ENCODE data around the gene COL7A1. TPM values are rescaled to one million over a fixed set of nuclear protein-coding genes. Genes with fewer than 3 reads are reported as not detected.

COL7A1 gene
- total RNA-seq, 1 experiment from 2014 or later, result 91.2 TPM

GRCh38 chr3:48588230-48588629 is 6.9 kb downstream of the COL7A1 start:
- CTCF ChIA-PET, result no interaction called here
- no peaks in the 10 kb centered on the region for H3K4me1 ChIP-seq (replicated peaks; ENCODE audit: insufficient read depth)
- no peaks in the 10 kb centered on the region for H3K9me2 ChIP-seq (ENCODE audit: insufficient read depth)
- no peak for DNase-seq
- BruUV-seq (replicated peaks), result no TSS peak
- H4K20me1 ChIP-seq (ENCODE audit: insufficient read depth), result no peaks in the 10 kb centered on the region
- H3K4me2 ChIP-seq, result no peak overlapping the region
- H3F3A ChIP-seq (ENCODE audit: insufficient read depth, low read depth), result no peaks in the 10 kb centered on the region
- H3K36me3 ChIP-seq (ENCODE audit: low read depth), result no peaks in the 10 kb centered on the region
- H2AFZ ChIP-seq, result no peak overlapping the region
- no peak overlapping the region for H3K4me3 ChIP-seq
- H3K79me2 ChIP-seq (ENCODE audit: low read depth), result peaks cover 6% of the 10 kb centered on the region; the same call in 1 of the 2 replicates
- H3K27ac ChIP-seq, result no peak overlapping the region
- POLR2A ChIA-PET (ENCODE audit: unreplicated experiment), result interaction anchor here (0.6 to 0.7 kb wide), 2 partner anchors 10 to 65 kb away, joined by 4 to 5 read pairs; no protein-coding TSS in a partner anchor
- intact Hi-C loops (cut with micrococcal nuclease; ENCODE audit: unreplicated experiment), result no loop called here
- no peaks in the 10 kb centered on the region for H3K9me3 ChIP-seq (ENCODE audit: insufficient read depth, low read depth)
- no peaks in the 10 kb centered on the region for H3K27me3 ChIP-seq (ENCODE audit: insufficient read depth, low read depth)
- TF ChIP-seq, protein P1, sequence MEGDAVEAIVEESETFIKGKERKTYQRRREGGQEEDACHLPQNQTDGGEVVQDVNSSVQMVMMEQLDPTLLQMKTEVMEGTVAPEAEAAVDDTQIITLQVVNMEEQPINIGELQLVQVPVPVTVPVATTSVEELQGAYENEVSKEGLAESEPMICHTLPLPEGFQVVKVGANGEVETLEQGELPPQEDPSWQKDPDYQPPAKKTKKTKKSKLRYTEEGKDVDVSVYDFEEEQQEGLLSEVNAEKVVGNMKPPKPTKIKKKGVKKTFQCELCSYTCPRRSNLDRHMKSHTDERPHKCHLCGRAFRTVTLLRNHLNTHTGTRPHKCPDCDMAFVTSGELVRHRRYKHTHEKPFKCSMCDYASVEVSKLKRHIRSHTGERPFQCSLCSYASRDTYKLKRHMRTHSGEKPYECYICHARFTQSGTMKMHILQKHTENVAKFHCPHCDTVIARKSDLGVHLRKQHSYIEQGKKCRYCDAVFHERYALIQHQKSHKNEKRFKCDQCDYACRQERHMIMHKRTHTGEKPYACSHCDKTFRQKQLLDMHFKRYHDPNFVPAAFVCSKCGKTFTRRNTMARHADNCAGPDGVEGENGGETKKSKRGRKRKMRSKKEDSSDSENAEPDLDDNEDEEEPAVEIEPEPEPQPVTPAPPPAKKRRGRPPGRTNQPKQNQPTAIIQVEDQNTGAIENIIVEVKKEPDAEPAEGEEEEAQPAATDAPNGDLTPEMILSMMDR (conservative IDR thresholded peaks at IDR 0.05), result no peak
- TF ChIP-seq EZH2 (IDR thresholded peaks at IDR 0.05; ENCODE audit: low read depth), result no peak

DNA sequence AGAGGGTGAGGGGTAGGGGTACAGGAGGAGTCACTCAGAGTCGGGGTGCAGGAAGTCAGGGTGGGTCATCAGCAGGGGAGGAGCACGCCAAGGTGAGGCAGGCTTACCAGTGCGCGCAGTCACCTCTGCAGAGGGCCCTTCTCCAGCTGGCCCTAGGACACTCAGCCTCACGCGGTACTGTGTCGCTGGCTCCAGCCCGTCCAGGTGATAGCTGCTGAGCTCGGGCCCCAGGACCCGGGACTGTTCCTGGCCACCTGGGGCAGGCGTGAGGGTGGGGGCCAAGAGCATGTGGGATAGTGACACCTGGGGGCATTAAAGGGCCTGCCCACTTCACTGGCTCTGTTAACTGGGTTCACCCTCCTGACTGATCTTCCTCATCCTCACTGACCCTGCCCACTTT is 7.4 kb downstream of the COL7A1 start:
- Histone ChIP-seq H3K27me3 (ENCODE audit: insufficient read depth, low read depth) (no peaks in the 10 kb centered on the region), H3K9me3 (ENCODE audit: insufficient read depth, low read depth) (no peaks in the 10 kb centered on the region), H2AFZ (no peak overlapping the region), H3K36me3 (ENCODE audit: low read depth) (no peaks in the 10 kb centered on the region), H3F3A (ENCODE audit: insufficient read depth, low read depth) (no peaks in the 10 kb centered on the region), H3K4me3 (no peak overlapping the region), H3K9me2 (ENCODE audit: insufficient read depth) (no peaks in the 10 kb centered on the region), H4K20me1 (ENCODE audit: insufficient read depth) (no peaks in the 10 kb centered on the region), H3K4me1 (replicated peaks; ENCODE audit: insufficient read depth) (no peaks in the 10 kb centered on the region), H3K79me2 (ENCODE audit: low read depth) (0 out of 2 replicates have a peak, but pooled peaks cover under 1% of the 10 kb centered on the region), H3K4me2 (no peak overlapping the region), H3K27ac (no peak overlapping the region)
- CTCF ChIA-PET, result no interaction called here
- BruUV-seq (replicated peaks), result no TSS peak
- DNase-seq, result no peak
- intact Hi-C loops (cut with micrococcal nuclease; ENCODE audit: unreplicated experiment), result no loop called here
- POLR2A ChIA-PET (ENCODE audit: unreplicated experiment), result interaction anchor here (0.6 kb wide), 1 partner anchor 11 kb away, joined by 4 read pairs; no protein-coding TSS in a partner anchor
- no peak for TF ChIP-seq EZH2 (IDR thresholded peaks at IDR 0.05; ENCODE audit: low read depth)
- TF ChIP-seq, protein P1 (conservative IDR thresholded peaks at IDR 0.05), result no peak

DNA sequence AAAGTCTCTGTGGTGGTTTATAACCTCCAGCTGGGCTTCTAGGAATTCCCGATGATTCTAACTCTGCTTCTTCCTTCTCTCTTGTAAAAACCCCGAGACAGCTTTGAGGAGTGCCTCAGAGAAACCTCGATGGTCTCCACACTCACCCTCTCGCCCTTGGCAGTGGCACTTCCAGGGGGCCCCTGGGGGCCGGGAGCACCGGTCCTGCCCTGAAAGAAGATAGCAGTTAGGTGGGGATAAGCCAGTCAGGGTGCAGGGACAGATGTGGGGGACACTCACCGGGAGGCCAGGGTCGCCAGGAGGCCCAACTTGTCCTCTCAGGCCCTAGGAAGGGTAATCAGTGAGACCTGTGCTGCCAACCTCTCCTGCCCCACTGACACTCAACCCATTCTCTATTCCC is 9.7 kb downstream of the COL7A1 start:
- Histone ChIP-seq H3K9me3 (ENCODE audit: insufficient read depth, low read depth) (no peaks in the 10 kb centered on the region), H3K4me3 (no peak overlapping the region), H3K27me3 (ENCODE audit: insufficient read depth, low read depth) (no peaks in the 10 kb centered on the region), H4K20me1 (ENCODE audit: insufficient read depth) (no peaks in the 10 kb centered on the region), H3K36me3 (ENCODE audit: low read depth) (no peaks in the 10 kb centered on the region), H3K4me2 (no peak overlapping the region), H3K4me1 (replicated peaks; ENCODE audit: insufficient read depth) (no peaks in the 10 kb centered on the region), H2AFZ (no peak overlapping the region), H3K27ac (no peak overlapping the region), H3K9me2 (ENCODE audit: insufficient read depth) (no peaks in the 10 kb centered on the region), H3K79me2 (ENCODE audit: low read depth) (no peaks in the 10 kb centered on the region), H3F3A (ENCODE audit: insufficient read depth, low read depth) (no peaks in the 10 kb centered on the region)
- CTCF ChIA-PET, result no interaction called here
- no peak for DNase-seq
- no peak for TF ChIP-seq EZH2 (IDR thresholded peaks at IDR 0.05; ENCODE audit: low read depth)
- TF ChIP-seq, protein P1 (conservative IDR thresholded peaks at IDR 0.05), result no peak
- intact Hi-C loops (cut with micrococcal nuclease; ENCODE audit: unreplicated experiment), result no loop called here
- POLR2A ChIA-PET (ENCODE audit: unreplicated experiment), result no interaction called here
- no TSS peak for BruUV-seq (replicated peaks)
